Measurements from ENCODE around the gene COQ2.

DNA sequence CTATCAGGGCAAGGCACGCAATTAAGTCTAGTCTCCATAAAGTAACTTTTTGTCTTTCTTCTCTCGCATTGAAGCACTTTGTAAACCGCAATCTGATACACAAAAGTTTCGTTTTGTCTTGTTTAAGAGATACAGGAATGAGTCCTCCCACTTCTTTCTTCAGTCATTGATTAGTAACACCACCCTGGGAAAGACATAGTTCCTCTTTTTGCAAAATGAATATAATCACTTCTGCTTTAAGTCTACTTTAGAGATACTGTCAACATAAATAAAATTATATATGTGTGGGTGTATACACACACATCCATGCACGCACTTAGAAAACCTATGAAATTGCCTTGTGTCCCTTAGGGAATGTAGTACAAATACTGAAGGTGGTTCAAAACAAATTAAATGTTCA lies 11.7 kb downstream of the COQ2 start:
- TF ChIP-seq, protein P1, sequence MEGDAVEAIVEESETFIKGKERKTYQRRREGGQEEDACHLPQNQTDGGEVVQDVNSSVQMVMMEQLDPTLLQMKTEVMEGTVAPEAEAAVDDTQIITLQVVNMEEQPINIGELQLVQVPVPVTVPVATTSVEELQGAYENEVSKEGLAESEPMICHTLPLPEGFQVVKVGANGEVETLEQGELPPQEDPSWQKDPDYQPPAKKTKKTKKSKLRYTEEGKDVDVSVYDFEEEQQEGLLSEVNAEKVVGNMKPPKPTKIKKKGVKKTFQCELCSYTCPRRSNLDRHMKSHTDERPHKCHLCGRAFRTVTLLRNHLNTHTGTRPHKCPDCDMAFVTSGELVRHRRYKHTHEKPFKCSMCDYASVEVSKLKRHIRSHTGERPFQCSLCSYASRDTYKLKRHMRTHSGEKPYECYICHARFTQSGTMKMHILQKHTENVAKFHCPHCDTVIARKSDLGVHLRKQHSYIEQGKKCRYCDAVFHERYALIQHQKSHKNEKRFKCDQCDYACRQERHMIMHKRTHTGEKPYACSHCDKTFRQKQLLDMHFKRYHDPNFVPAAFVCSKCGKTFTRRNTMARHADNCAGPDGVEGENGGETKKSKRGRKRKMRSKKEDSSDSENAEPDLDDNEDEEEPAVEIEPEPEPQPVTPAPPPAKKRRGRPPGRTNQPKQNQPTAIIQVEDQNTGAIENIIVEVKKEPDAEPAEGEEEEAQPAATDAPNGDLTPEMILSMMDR (IDR thresholded peaks at IDR 0.05; ENCODE audit: insufficient read depth, low read depth, low read length): no peak
- TF ChIP-seq EZH2 (IDR thresholded peaks at IDR 0.05; ENCODE audit: insufficient read depth, low read length): no peak
